Effector memory CD4-positive, alpha-beta T cell (primary cell): ENCODE results near the gene CHCHD10.

Experiments
- DNase-seq, 3 donors: peaks; one replicate each; pipeline ENCODE4 v3.0.0-alpha.2; 2020
- H3K27ac ChIP-seq: 2 replicates; pipeline ENCODE4 v1.7.0; 2013; ENCODE audit warnings: mild to moderate bottlenecking, low read length, moderate library complexity; ENCODE audit not compliant: insufficient read depth, poor library complexity, severe bottlenecking
- H3K27me3 ChIP-seq: replicated peaks from 2 replicates; pipeline ENCODE4 v1.7.0; 2013; ENCODE audit warnings: mild to moderate bottlenecking, low read length; ENCODE audit not compliant: insufficient read depth, control insufficient read depth, poor library complexity, severe bottlenecking
- H3K36me3 ChIP-seq: 2 replicates; pipeline ENCODE4 v1.7.0; 2013; ENCODE audit warnings: mild to moderate bottlenecking, low read length, moderate library complexity; ENCODE audit not compliant: control insufficient read depth, insufficient read depth
- H3K4me1 ChIP-seq: 2 replicates; pipeline ENCODE4 v1.7.0; 2013; ENCODE audit warnings: low read length, mild to moderate bottlenecking; ENCODE audit not compliant: control insufficient read depth, insufficient read depth, poor library complexity, severe bottlenecking
- H3K4me3 ChIP-seq: 2 replicates; pipeline ENCODE4 v1.7.0; 2013; ENCODE audit warnings: low read length, low read depth, mild to moderate bottlenecking; ENCODE audit not compliant: insufficient read depth, poor library complexity, severe bottlenecking
- H3K9me3 ChIP-seq: 2 replicates; pipeline ENCODE4 v1.7.0; 2013; ENCODE audit warnings: mild to moderate bottlenecking, low read length, moderate library complexity; ENCODE audit not compliant: control insufficient read depth

Gene CHCHD10

GRCh38 chr22:23772649-23773473, 5.1 kb upstream of the CHCHD10 start, which contains the start of gene MMP11:
Gene MMP11 (plus strand): TSS chr22:23772849. CDS start chr22:23772871, 22 bp downstream.
- Histone ChIP-seq H3K4me1 (peaks cover 16% of the 10 kb centered on the region), H3K4me3 (peak within 1 kb of the TSS; percentile 42), H3K9me3 (no peaks in the 10 kb centered on the region), H3K27ac (no peak within 1 kb of the TSS), H3K36me3 (no peaks in the 10 kb centered on the region), H3K27me3 (no peaks in the 10 kb centered on the region)
- DNase-seq, result peak; percentile 19 to 38 (median 31)

GRCh38 chr22:23772315-23772648, 4.5 kb upstream of the CHCHD10 start:
- H3K4me3 ChIP-seq, result peak overlapping the region; percentile 42
- no peaks in the 10 kb centered on the region for H3K36me3 ChIP-seq
- no peak for DNase-seq
- H3K27me3 ChIP-seq, result no peaks in the 10 kb centered on the region
- no peaks in the 10 kb centered on the region for H3K9me3 ChIP-seq
- H3K27ac ChIP-seq, result no peak overlapping the region
- H3K4me1 ChIP-seq, result peaks cover 19% of the 10 kb centered on the region

- no peak for DNase-seq
- Histone ChIP-seq H3K27me3 (no peaks in the 10 kb centered on the region), H3K9me3 (no peaks in the 10 kb centered on the region), H3K4me3 (no peak overlapping the region), H3K27ac (no peak overlapping the region), H3K4me1 (peaks cover 26% of the 10 kb centered on the region), H3K36me3 (no peaks in the 10 kb centered on the region)
Observed at GRCh38 chr22:23769321-23769965, 1.7 kb upstream of the CHCHD10 start.

GRCh38 chr22:23767303-23767672, 484 bp downstream of the CHCHD10 start:
- no peaks in the 10 kb centered on the region for H3K9me3 ChIP-seq
- peaks cover 38% of the 10 kb centered on the region for H3K4me1 ChIP-seq
- DNase-seq, result no peak
- no peaks in the 10 kb centered on the region for H3K27me3 ChIP-seq
- H3K36me3 ChIP-seq, result no peaks in the 10 kb centered on the region
- peak overlapping the region; percentile 98 for H3K4me3 ChIP-seq
- peak overlapping the region; percentile 65 for H3K27ac ChIP-seq

- no peak overlapping the region for H3K4me3 ChIP-seq
- H3K27ac ChIP-seq, result no peak overlapping the region
- no peak for DNase-seq
- H3K36me3 ChIP-seq, result no peaks in the 10 kb centered on the region
- H3K27me3 ChIP-seq, result no peaks in the 10 kb centered on the region
- peaks cover 31% of the 10 kb centered on the region for H3K4me1 ChIP-seq
- H3K9me3 ChIP-seq, result no peaks in the 10 kb centered on the region
Observed at GRCh38 chr22:23764899-23765881, 2.6 kb downstream of the CHCHD10 start.

- Histone ChIP-seq H3K36me3 (no peaks in the 10 kb centered on the region), H3K9me3 (no peaks in the 10 kb centered on the region), H3K27me3 (no peaks in the 10 kb centered on the region), H3K4me3 (no peak overlapping the region), H3K4me1 (peaks cover 31% of the 10 kb centered on the region), H3K27ac (no peak overlapping the region)
- no peak for DNase-seq
Observed at GRCh38 chr22:23763954-23764353, 3.8 kb downstream of the CHCHD10 start.

- DNase-seq, result peak in 2 of 3 donors; percentile 17 to 26
- Histone ChIP-seq H3K4me3 (peak overlapping the region; percentile 48), H3K4me1 (peaks cover 31% of the 10 kb centered on the region), H3K27me3 (no peaks in the 10 kb centered on the region), H3K27ac (no peak overlapping the region), H3K36me3 (no peaks in the 10 kb centered on the region), H3K9me3 (no peaks in the 10 kb centered on the region)
Observed at GRCh38 chr22:23763579-23763945, 4.2 kb downstream of the CHCHD10 start.

- Histone ChIP-seq H3K27me3 (no peaks in the 10 kb centered on the region), H3K9me3 (no peaks in the 10 kb centered on the region), H3K4me3 (peak within 1 kb of the TSS; percentile 48), H3K27ac (no peak within 1 kb of the TSS), H3K36me3 (no peaks in the 10 kb centered on the region), H3K4me1 (peaks cover 26% of the 10 kb centered on the region)
- DNase-seq, result no peak
Observed at GRCh38 chr22:23762842-23763578, 4.8 kb downstream of the CHCHD10 start, which contains the start of gene C22orf15. Gene C22orf15 (plus strand): TSS chr22:23762990. CDS start chr22:23763307, 317 bp downstream.

GRCh38 chr22:23760056-23760455, 7.7 kb downstream of the CHCHD10 start:
- H3K27ac ChIP-seq, result no peak overlapping the region
- peaks cover 15% of the 10 kb centered on the region for H3K4me1 ChIP-seq
- H3K36me3 ChIP-seq, result no peaks in the 10 kb centered on the region
- no peak overlapping the region for H3K4me3 ChIP-seq
- H3K9me3 ChIP-seq, result no peaks in the 10 kb centered on the region
- H3K27me3 ChIP-seq, result no peaks in the 10 kb centered on the region
- DNase-seq, result no peak
